Measurements from ENCODE around the gene SNX9.

SNX9 gene

DNA sequence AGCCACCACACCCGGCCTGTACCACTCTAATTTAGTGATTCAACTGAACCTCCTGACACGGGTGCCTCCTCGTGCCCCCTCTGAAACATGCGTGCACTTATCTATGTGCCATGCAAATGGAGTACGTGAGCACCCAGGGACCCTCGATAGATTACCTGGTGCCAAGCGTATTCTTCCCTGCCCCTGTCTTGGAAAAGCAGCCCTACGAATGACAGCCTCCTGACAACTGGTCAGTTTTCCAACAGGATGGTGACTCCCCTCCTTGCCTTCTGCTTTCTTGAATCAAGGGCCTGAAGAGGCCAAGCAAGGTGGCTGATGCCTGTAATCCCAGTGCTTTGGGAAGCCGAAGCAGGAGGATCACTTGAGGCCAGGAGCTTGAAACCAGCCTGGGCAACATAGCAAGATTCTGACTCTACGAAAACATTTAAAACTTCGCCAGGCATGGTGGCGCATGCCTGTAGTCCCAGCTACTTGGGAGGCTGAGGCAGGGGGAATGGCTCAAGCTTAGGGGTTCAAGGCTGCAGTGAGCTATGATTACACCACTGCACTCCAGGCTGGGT is 133.2 kb downstream of the SNX9 start:
- H3K36me3 ChIP-seq (ENCODE audit: insufficient read depth, low read length) = no peaks in the 10 kb centered on the region
- peaks cover 9% of the 10 kb centered on the region; the same call in 1 of the 2 replicates for H3K9me3 ChIP-seq (ENCODE audit: insufficient read depth, low read depth, low read length)
- H3F3A ChIP-seq (ENCODE audit: low read depth) = no peaks in the 10 kb centered on the region
- H3K4me1 ChIP-seq (ENCODE audit: insufficient read depth, low read length, poor library complexity, severe bottlenecking) = no peaks in the 10 kb centered on the region
- no peak overlapping the region for H3K4me3 ChIP-seq (ENCODE audit: low read length, poor library complexity, severe bottlenecking)
- H3K27me3 ChIP-seq (ENCODE audit: insufficient read depth, low read length, poor library complexity, severe bottlenecking) = no peaks in the 10 kb centered on the region
- H3K9ac ChIP-seq (ENCODE audit: low read depth, low read length, poor library complexity, severe bottlenecking) = no peak overlapping the region
- TF ChIP-seq EZH2phosphoT487 (IDR thresholded peaks at IDR 0.05; ENCODE audit: borderline replicate concordance) (no peak), CTCF (conservative IDR thresholded peaks at IDR 0.05; ENCODE audit: low read length) (no peak)
- no peaks in the 10 kb centered on the region for H3K9me2 ChIP-seq (replicated peaks; ENCODE audit: low read depth, low read length)
- H2AFZ ChIP-seq (ENCODE audit: low read length) = no peak overlapping the region
- no peaks in the 10 kb centered on the region for H3K79me2 ChIP-seq (ENCODE audit: insufficient read depth, low read length)
- H3K4me2 ChIP-seq (ENCODE audit: low read depth, low read length, poor library complexity, severe bottlenecking) = no peak overlapping the region
- H4K20me1 ChIP-seq (ENCODE audit: insufficient read depth, low read length, poor library complexity, severe bottlenecking) = no peaks in the 10 kb centered on the region

DNA sequence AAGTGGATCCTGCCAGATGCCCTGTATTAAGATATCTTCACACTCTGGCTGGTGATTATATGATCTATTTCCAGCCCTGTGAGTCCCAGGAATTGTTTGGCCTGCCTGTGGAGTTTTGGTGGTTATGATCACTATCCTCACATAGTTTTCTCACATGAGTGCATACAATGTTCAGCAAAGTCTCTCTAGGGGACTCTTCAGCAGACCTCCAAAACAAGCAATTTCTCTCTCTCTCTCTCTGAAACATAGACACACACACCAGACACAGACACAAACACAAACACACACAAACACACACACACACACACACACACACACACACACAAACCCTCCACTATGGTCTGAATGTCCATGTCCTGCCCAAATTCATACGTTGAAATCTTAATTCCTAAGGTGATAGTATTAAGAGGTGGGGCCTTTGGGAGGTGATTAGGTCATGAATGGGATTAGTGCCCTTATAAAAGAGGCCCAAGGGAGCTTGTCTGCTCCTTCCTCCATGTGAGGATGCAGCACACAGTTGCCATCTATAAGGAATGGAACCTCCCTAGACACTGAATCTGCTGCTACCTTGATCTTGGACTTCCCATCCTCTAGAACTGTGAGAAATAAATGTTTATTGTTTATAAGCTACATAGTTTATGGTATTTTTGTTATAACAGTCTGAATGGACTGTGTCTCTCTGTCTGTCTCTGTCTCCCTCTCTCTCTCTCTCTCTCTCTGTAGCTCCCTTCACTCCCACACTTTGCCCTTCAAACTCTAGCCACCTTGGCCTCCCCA is 136.6 kb downstream of the SNX9 start:
- no peaks in the 10 kb centered on the region for H3K79me2 ChIP-seq (ENCODE audit: insufficient read depth, low read length)
- no peaks in the 10 kb centered on the region for H4K20me1 ChIP-seq (ENCODE audit: insufficient read depth, low read length, poor library complexity, severe bottlenecking)
- H3K4me3 ChIP-seq (ENCODE audit: low read length, poor library complexity, severe bottlenecking) = no peak overlapping the region
- TF ChIP-seq EZH2phosphoT487 (IDR thresholded peaks at IDR 0.05; ENCODE audit: borderline replicate concordance) (no peak), CTCF (conservative IDR thresholded peaks at IDR 0.05; ENCODE audit: low read length) (no peak)
- H3K4me2 ChIP-seq (ENCODE audit: low read depth, low read length, poor library complexity, severe bottlenecking) = no peak overlapping the region
- no peaks in the 10 kb centered on the region for H3K9me2 ChIP-seq (replicated peaks; ENCODE audit: low read depth, low read length)
- H2AFZ ChIP-seq (ENCODE audit: low read length) = no peak overlapping the region
- no peak overlapping the region for H3K9ac ChIP-seq (ENCODE audit: low read depth, low read length, poor library complexity, severe bottlenecking)
- peaks cover 4% of the 10 kb centered on the region for H3K4me1 ChIP-seq (ENCODE audit: insufficient read depth, low read length, poor library complexity, severe bottlenecking)
- no peaks in the 10 kb centered on the region for H3K27me3 ChIP-seq (ENCODE audit: insufficient read depth, low read length, poor library complexity, severe bottlenecking)
- H3K9me3 ChIP-seq (ENCODE audit: insufficient read depth, low read depth, low read length) = peaks cover 9% of the 10 kb centered on the region; the same call in 1 of the 2 replicates
- no peaks in the 10 kb centered on the region for H3K36me3 ChIP-seq (ENCODE audit: insufficient read depth, low read length)
- no peaks in the 10 kb centered on the region for H3F3A ChIP-seq (ENCODE audit: low read depth)

GRCh38 chr6:157961153-157961831 is 138.2 kb downstream of the SNX9 start:
- no peak for TF ChIP-seq EZH2phosphoT487 (IDR thresholded peaks at IDR 0.05; ENCODE audit: borderline replicate concordance)
- no peak for TF ChIP-seq CTCF (conservative IDR thresholded peaks at IDR 0.05; ENCODE audit: low read length)
- H3K36me3 ChIP-seq (ENCODE audit: insufficient read depth, low read length) = no peaks in the 10 kb centered on the region

More at GRCh38 chr6:157961153-157961831, 138.2 kb downstream of the SNX9 start:
- Histone ChIP-seq H3K79me2 (ENCODE audit: insufficient read depth, low read length) (no peaks in the 10 kb centered on the region), H3F3A (ENCODE audit: low read depth) (no peaks in the 10 kb centered on the region), H3K9me3 (ENCODE audit: insufficient read depth, low read depth, low read length) (peaks cover 9% of the 10 kb centered on the region; the same call in 1 of the 2 replicates), H3K9ac (ENCODE audit: low read depth, low read length, poor library complexity, severe bottlenecking) (no peak overlapping the region), H3K9me2 (replicated peaks; ENCODE audit: low read depth, low read length) (no peaks in the 10 kb centered on the region), H3K4me1 (ENCODE audit: insufficient read depth, low read length, poor library complexity, severe bottlenecking) (peaks cover 4% of the 10 kb centered on the region), H2AFZ (ENCODE audit: low read length) (no peak overlapping the region), H4K20me1 (ENCODE audit: insufficient read depth, low read length, poor library complexity, severe bottlenecking) (no peaks in the 10 kb centered on the region), H3K4me2 (ENCODE audit: low read depth, low read length, poor library complexity, severe bottlenecking) (no peak overlapping the region), H3K4me3 (ENCODE audit: low read length, poor library complexity, severe bottlenecking) (no peak overlapping the region), H3K27me3 (ENCODE audit: insufficient read depth, low read length, poor library complexity, severe bottlenecking) (no peaks in the 10 kb centered on the region)
